K562 (cell line): ENCODE measurements around the gene PTPN14. TPM values are rescaled to one million over a fixed set of nuclear protein-coding genes. Genes with fewer than 3 reads are reported as not detected.

Source experiments
- HMG20B ChIP-seq: fragments of 250-450 bp; sonication (Bioruptor Pico); IDR thresholded peaks from 2 replicates; pipeline ENCODE4 v1.5.0; 2021; ENCODE audit warnings: mild to moderate bottlenecking
- JUND ChIP-seq, 2 experiments: IDR thresholded peaks; 2 replicates in 1 of 2; 3 replicates in 1 of 2; pipeline ENCODE4 v1.6.1; 2011; ENCODE audit warnings: borderline replicate concordance in 2 of 2, low read depth in 2 of 2, low read length in 2 of 2, improper control_type of control experiment in 1 of 2, missing biosample characterization in 1 of 2, missing genetic modification characterization in 1 of 2, missing genetic modification reagents in 1 of 2
- NCOA2 ChIP-seq, 2 experiments: fragments of 450-650 bp; IDR thresholded peaks; 2 replicates each; pipeline ENCODE4 v1.6.1; 2018; ENCODE audit warnings: mild to moderate bottlenecking in 2 of 2, moderate library complexity in 1 of 2; ENCODE audit not compliant: partially characterized antibody in 2 of 2
- SNRNP70 ChIP-seq: fragments of 200-400 bp; formaldehyde crosslinking; optimal IDR thresholded peaks from 2 replicates; pipeline ENCODE3; 2017; ENCODE audit warnings: low read depth, low read length
- polyA plus RNA-seq, 8 experiments: library from polyadenylated mRNA; depleted of rRNA in 4 of 8; stranded (reverse) in 5 of 8; unstranded in 3 of 8; fragments of >200 nt; fragmentation: Nextera tagmentation in 2 of 8; fragmentation: Illumina TruSeq in 1 of 8; extraction: Ambion mirVana in 2 of 8; extraction: Trizol in 1 of 8; gene quantifications; 2 replicates each; pipeline versions ENCODE4 v1.2.1 to v1.2.3, GENCODE V29; 2011 to 2014; ENCODE audit warnings: inconsistent platforms in 1 of 8, missing spikeins in 1 of 8
- total RNA-seq, 7 experiments: library from RNA; depleted of rRNA in 6 of 7; stranded (reverse); fragments of >200 nt in 6 of 7; fragmentation: Illumina TruSeq in 2 of 7; extraction: Trizol in 2 of 7; gene quantifications; 2 replicates each; pipeline versions ENCODE4 v1.2.1 to v1.2.3, GENCODE V29; 2011 to 2021; ENCODE audit warnings: low replicate concordance in 1 of 7
- TF ChIP-seq, protein P1 (sequence below), 2 experiments: fragments of 450-650 bp; formaldehyde crosslinking in 1 of 2; IDR thresholded peaks; 2 replicates each; pipeline versions ENCODE4 v1.4.0 to v1.6.1; 2014 to 2020; ENCODE audit warnings: mild to moderate bottlenecking in 2 of 2, borderline replicate concordance in 1 of 2, low read depth in 1 of 2
- TF ChIP-seq, protein P2 (sequence below): sonication (generic); formaldehyde crosslinking; IDR thresholded peaks from 2 replicates; pipeline ENCODE4 v1.8.0; 2022; ENCODE audit warnings: mild to moderate bottlenecking, missing genetic modification reagents

Gene PTPN14
- total and polyA plus RNA-seq, 9 of the 15 experiments (the other 6 are each of a cell fraction or from before 2014, with no cell fraction given) = 0.01 to 0.29 (median 0.04) TPM; not detected in 6

DNA sequence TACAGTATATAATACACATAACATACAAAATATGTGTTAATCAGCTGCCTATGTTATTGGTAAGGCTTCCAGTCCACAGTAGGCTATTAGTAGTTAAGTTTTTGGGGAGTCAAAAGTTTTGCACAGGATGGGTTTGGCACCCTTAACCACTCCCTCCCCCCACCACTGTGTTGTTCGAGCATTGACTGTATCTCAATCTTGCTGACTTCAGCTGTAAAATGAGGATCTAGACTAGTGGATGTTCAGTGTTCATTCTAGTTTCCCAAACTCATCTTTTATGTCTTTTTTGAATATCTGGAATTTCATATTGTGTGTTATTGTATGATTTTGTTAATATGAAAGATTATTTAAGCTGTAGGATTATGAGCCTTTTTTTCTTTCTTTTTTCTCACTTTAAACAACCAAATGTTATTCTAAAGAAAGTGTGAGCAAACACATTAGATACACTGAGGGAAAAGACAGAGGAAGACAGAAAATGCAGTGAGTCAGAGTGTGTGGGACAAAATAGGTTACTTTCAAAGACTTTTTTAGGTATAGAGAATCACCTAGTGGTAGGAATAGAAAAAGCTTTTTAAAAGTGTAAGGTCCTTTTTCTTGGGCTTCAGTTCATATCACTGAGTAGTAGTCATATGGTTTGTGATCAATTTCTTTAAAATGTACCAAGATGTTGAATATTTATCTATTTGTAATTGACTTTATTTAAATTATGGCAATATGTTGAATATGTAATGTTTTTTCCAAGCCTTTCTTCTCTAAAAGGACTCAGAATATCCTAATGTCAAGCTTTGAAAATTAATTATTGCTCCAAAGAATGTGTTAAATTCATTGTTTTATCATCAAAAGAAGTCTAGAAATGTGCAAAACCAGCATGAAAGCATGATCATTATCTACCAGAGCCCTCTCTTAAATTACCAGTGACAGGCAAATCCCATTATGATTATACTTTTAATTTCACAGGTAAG is 33.7 kb upstream of the PTPN14 start (continued):
- TF ChIP-seq, protein P1, sequence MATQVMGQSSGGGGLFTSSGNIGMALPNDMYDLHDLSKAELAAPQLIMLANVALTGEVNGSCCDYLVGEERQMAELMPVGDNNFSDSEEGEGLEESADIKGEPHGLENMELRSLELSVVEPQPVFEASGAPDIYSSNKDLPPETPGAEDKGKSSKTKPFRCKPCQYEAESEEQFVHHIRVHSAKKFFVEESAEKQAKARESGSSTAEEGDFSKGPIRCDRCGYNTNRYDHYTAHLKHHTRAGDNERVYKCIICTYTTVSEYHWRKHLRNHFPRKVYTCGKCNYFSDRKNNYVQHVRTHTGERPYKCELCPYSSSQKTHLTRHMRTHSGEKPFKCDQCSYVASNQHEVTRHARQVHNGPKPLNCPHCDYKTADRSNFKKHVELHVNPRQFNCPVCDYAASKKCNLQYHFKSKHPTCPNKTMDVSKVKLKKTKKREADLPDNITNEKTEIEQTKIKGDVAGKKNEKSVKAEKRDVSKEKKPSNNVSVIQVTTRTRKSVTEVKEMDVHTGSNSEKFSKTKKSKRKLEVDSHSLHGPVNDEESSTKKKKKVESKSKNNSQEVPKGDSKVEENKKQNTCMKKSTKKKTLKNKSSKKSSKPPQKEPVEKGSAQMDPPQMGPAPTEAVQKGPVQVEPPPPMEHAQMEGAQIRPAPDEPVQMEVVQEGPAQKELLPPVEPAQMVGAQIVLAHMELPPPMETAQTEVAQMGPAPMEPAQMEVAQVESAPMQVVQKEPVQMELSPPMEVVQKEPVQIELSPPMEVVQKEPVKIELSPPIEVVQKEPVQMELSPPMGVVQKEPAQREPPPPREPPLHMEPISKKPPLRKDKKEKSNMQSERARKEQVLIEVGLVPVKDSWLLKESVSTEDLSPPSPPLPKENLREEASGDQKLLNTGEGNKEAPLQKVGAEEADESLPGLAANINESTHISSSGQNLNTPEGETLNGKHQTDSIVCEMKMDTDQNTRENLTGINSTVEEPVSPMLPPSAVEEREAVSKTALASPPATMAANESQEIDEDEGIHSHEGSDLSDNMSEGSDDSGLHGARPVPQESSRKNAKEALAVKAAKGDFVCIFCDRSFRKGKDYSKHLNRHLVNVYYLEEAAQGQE (IDR thresholded peaks at IDR 0.05; ENCODE audit: borderline replicate concordance) = peak; percentile 41; the same call in 1 of the 2 replicates
- TF ChIP-seq, protein P1 (CRISPR knock-in tag; IDR thresholded peaks at IDR 0.05; ENCODE audit: low read depth) = no peak
- no peak for TF ChIP-seq NCOA2 (IDR thresholded peaks at IDR 0.05; ENCODE audit: partially characterized antibody in 2 of 2)
- TF ChIP-seq, protein P2, sequence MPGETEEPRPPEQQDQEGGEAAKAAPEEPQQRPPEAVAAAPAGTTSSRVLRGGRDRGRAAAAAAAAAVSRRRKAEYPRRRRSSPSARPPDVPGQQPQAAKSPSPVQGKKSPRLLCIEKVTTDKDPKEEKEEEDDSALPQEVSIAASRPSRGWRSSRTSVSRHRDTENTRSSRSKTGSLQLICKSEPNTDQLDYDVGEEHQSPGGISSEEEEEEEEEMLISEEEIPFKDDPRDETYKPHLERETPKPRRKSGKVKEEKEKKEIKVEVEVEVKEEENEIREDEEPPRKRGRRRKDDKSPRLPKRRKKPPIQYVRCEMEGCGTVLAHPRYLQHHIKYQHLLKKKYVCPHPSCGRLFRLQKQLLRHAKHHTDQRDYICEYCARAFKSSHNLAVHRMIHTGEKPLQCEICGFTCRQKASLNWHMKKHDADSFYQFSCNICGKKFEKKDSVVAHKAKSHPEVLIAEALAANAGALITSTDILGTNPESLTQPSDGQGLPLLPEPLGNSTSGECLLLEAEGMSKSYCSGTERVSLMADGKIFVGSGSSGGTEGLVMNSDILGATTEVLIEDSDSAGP (CRISPR knock-in tag) = no peak
- no peak for TF ChIP-seq HMG20B
- no peak for TF ChIP-seq SNRNP70
- no peak for TF ChIP-seq JUND (IDR thresholded peaks at IDR 0.05; ENCODE audit: borderline replicate concordance, low read depth, low read length)
- TF ChIP-seq JUND (tag; IDR thresholded peaks at IDR 0.05; ENCODE audit: borderline replicate concordance, low read depth, low read length) = no peak
